ENCODE results near the gene SKIDA1. TPM values are rescaled to one million over a fixed set of nuclear protein-coding genes. Genes with fewer than 3 reads are reported as not detected.
"Not testable (repeated sequence)": the region's sequence is repeated elsewhere in the genome, so short reads cannot be mapped to it uniquely, and the experiment has no call there.

The SKIDA1 gene
- total RNA-seq: 0.69 TPM
- long read RNA-seq: 0 reads

DNA sequence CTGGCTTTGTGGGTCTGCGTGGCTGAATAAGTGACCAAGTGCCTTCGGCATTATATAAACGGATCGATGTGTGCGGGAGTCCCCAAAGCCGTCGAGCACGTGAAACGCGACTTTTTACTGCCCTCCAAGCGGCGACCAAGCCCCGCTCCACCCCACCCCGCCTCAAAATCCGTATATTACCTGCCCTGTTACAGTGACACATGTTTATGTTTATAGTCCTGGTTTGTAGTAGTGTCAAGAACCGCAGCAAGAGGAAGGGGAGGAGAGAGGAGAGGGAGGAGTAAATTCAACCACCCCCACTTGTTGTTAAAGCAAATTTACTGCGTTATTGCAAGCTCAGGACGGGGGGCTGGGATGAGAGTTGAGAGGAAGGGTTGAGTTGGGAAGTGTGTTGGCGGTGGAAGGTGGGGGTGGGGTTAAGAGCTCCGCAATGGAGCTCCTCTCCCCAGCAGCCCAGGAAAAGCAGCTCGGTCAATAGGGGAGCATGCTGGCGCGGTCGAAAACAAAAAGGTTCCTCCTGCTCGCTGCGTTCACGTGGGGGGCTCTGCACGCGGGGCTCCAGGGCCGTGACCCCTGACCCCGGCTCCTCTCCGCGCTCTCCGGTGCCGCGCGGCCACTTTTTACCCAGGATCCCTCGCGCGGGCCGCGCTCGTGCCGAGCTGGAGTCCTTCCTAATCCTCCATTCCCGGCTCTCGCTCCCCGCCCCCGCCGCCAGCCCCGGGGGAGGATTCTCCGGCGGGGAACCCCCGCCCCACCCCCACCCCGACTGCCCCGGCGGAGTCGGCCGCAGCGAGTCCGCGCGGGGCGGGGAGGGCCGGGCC, at the start of gene SKIDA1:
TSS of gene SKIDA1 (minus strand) at position 316 of the 821 bp plus-strand sequence. CDS start 7,860 bp downstream, outside the sequence.
- peaks cover 5% of the 10 kb centered on the region for H3K4me1 ChIP-seq

DNA sequence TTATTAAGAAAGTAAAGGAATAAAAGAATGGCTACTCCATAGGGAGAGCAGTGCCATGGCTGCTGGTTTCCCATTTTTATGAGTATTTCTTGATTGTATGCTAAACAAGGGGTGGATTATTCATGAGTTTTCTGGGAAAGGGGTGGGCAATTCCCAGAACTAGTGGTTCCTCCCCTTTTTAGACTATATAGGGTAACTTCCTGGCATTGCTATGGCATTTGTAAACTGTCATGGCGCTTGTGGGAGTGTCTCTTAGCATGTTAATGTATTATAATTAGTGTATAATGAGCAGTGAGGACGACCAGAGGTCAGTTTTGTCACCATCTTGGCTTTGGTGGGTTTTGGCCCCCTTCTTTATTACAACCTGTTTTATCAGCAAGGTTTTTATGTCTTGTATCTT, 49.0 kb upstream of the SKIDA1 start:
- ATAC-seq; H3K27me3 ChIP-seq; DNase-seq; H3K27ac ChIP-seq; H3K36me3 ChIP-seq; intact Hi-C loops (cut with DNase I); H3K9me3 ChIP-seq; H3K4me3 ChIP-seq: not testable (repeated sequence)
- peaks cover 24% of the 10 kb centered on the region for H3K4me1 ChIP-seq

More for the DNA sequence above, at the start of gene SKIDA1:
- peak; percentile 96 for DNase-seq
- TF ChIP-seq, protein P1, sequence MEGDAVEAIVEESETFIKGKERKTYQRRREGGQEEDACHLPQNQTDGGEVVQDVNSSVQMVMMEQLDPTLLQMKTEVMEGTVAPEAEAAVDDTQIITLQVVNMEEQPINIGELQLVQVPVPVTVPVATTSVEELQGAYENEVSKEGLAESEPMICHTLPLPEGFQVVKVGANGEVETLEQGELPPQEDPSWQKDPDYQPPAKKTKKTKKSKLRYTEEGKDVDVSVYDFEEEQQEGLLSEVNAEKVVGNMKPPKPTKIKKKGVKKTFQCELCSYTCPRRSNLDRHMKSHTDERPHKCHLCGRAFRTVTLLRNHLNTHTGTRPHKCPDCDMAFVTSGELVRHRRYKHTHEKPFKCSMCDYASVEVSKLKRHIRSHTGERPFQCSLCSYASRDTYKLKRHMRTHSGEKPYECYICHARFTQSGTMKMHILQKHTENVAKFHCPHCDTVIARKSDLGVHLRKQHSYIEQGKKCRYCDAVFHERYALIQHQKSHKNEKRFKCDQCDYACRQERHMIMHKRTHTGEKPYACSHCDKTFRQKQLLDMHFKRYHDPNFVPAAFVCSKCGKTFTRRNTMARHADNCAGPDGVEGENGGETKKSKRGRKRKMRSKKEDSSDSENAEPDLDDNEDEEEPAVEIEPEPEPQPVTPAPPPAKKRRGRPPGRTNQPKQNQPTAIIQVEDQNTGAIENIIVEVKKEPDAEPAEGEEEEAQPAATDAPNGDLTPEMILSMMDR (IDR thresholded peaks at IDR 0.05): no peak
- intact Hi-C loops (cut with DNase I): no loop called here
- H3K4me3 ChIP-seq: peak within 1 kb of the TSS; percentile 84
- ATAC-seq: peak; percentile 90
- H3K36me3 ChIP-seq: no peaks in the 10 kb centered on the region
- peak within 1 kb of the TSS; percentile 98 for H3K27ac ChIP-seq
- H3K27me3 ChIP-seq: no peaks in the 10 kb centered on the region
- no peaks in the 10 kb centered on the region for H3K9me3 ChIP-seq

DNA sequence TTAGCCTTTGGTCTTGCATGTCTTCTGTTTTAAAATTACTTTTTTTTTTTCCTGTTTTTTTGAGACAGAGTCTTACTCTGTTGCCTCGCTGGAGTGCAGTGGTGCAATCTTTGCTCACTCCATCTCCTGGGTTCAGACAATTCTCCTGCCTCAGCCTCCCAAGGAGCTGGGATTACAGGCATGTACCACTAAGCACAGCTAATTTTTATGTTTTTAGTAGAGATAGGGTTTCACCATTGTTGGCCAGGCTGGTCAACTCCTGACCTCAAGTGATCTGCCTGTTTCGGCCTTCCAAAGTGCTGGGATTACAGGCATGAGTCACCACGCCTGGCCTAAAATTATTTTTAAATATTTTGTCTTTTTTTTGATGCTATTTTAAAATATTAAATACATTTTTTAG, 47.1 kb upstream of the SKIDA1 start:
- no peak overlapping the region for H3K27ac ChIP-seq
- no peak overlapping the region for H3K4me3 ChIP-seq
- TF ChIP-seq, protein P1 (IDR thresholded peaks at IDR 0.05): no peak
- intact Hi-C loops (cut with DNase I): no loop called here
- H3K9me3 ChIP-seq: no peaks in the 10 kb centered on the region
- no peaks in the 10 kb centered on the region for H3K27me3 ChIP-seq
- no peak for ATAC-seq
- H3K36me3 ChIP-seq: peaks cover 3% of the 10 kb centered on the region
- peaks cover 24% of the 10 kb centered on the region for H3K4me1 ChIP-seq
- DNase-seq: no peak

DNA sequence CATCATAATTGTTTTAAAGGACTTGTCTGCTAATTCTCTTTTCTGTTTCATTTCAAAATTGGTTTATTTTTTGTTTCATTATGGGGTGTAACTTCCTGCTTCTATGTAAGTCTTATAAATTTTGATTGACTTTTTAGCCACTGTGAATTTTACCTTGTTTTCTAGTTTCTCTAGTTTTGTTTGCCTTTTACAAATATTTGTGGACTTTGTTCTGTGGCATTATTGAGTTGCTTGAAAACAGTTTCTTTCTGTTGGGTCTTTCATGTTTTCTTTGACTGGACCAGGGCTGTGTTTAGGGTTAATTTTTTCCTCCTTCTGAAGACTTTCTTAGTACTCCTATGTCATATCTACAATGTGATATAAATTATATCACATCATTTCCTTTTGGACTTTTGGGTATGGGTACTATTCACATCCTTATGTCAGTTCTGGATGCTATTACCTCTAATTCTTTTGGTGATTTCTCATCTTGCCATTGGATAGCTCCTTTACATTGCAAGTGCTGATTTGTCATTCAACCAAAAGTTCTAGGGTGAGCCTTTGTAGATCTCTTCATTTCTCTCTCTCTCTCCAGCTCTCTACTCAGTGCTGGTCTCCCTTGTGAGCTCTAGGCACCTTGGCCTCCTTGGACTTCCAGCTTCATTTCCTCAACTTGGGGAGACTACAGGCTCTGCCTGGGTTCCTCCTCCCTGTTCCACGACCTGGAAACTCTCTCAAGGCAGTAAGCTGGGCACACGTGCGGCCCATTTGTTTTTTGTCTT, 45.5 kb upstream of the SKIDA1 start:
- TF ChIP-seq, protein P1 (IDR thresholded peaks at IDR 0.05): no peak
- no peak for DNase-seq
- H3K4me1 ChIP-seq: peaks cover 24% of the 10 kb centered on the region

DNA sequence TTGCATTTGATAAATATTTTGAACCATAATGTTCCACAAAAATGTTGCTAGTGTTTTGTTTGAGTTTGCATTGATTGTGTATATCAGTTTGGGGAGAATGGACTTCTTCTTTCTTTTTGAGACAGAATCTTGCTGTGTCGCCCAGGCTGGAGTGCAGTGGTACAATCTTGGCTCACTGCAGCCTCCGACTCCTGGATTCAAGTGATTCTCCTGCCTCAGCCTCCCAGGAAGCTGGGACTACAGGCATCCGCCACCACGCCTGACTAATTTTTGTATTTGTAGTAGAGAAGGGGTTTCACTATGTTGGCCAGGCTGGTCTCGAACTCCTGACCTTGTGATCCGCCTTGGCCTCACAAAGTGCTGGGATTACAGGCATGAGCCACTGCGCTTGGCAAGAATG, 33.5 kb upstream of the SKIDA1 start:
- ATAC-seq; intact Hi-C loops (cut with DNase I); H3K27ac ChIP-seq; H3K4me3 ChIP-seq; H3K9me3 ChIP-seq; DNase-seq; H3K4me1 ChIP-seq; H3K27me3 ChIP-seq: not testable (repeated sequence)
- peaks cover 46% of the 10 kb centered on the region for H3K36me3 ChIP-seq

More for the DNA sequence above, 45.5 kb upstream of the SKIDA1 start:
- Histone ChIP-seq H3K27ac (no peak overlapping the region), H3K4me3 (no peak overlapping the region), H3K9me3 (no peaks in the 10 kb centered on the region), H3K36me3 (peaks cover 3% of the 10 kb centered on the region), H3K27me3 (no peaks in the 10 kb centered on the region)
- no peak for ATAC-seq
- intact Hi-C loops (cut with DNase I): no loop called here

DNA sequence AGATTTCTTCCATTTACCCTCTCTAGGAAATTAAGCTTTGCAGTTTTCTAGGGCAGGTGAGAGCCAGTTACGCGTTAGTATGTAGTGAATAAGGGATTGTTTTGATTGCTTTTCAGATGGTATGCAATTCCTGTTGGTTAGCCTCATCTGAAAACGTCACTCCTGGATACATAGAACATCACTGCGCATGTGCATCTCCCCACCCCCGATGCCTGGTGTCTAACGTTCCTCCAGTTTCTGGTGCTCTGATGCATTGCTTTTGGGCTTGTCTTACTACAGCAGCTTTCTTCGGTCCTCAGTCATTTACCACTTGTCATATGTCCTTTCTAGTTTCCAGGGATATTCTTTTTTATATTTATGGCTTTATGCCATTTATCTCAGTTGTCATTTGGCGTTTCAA, 31.0 kb upstream of the SKIDA1 start:
- intact Hi-C loops (cut with DNase I): no loop called here
- peaks cover 70% of the 10 kb centered on the region for H3K36me3 ChIP-seq

More for the DNA sequence above, 31.0 kb upstream of the SKIDA1 start:
- no peak overlapping the region for H3K27ac ChIP-seq
- no peaks in the 10 kb centered on the region for H3K9me3 ChIP-seq
- H3K4me3 ChIP-seq: no peak overlapping the region
- TF ChIP-seq, protein P1 (IDR thresholded peaks at IDR 0.05): no peak
- H3K4me1 ChIP-seq: no peaks in the 10 kb centered on the region
- DNase-seq: no peak
- no peaks in the 10 kb centered on the region for H3K27me3 ChIP-seq
- ATAC-seq: no peak

Measured in upper lobe of right lung (tissue), 1 donor.